H1 (cell line): ENCODE data around the gene ASCL5. TPM values are rescaled to one million over a fixed set of nuclear protein-coding genes. Genes with fewer than 3 reads are reported as not detected.

ENCODE experiments used
- CTCF ChIA-PET: fragments of 300-600 bp; sonication (Branson Sonifier 250); formaldehyde crosslinking; loops from one replicate; lab custom pipeline; 2021; ENCODE audit not compliant: partially characterized antibody; lab: Charles Lee
- POLR2A ChIA-PET: fragments of 300-600 bp; sonication (Branson Sonifier 250); formaldehyde crosslinking; loops from one replicate; lab custom pipeline; 2021; ENCODE audit warnings: inconsistent platforms; ENCODE audit not compliant: partially characterized antibody; lab: Charles Lee
- DNase-seq, 2 experiments: peaks; one replicate each; pipeline versions ENCODE4 v3.0.0 to v3.0.0-alpha.2; 2010 to 2022; ENCODE audit warnings: low spot score in 2 of 2, low read depth in 1 of 2, mixed read lengths in 1 of 2
- FAIRE-seq: peaks from 2 replicates; lab custom pipeline; 2011; peaks lifted over from hg19 to GRCh38; lab: Jason Lieb, UNC
- H2AFZ ChIP-seq: 2 replicates; pipeline ENCODE4 v1.8.1; 2012; ENCODE audit warnings: low read length, inconsistent platforms
- H2AK5ac ChIP-seq: 2 replicates; pipeline ENCODE4 v1.6.1; 2013; ENCODE audit warnings: low read depth, low read length
- H2BK120ac ChIP-seq: replicated peaks from 2 replicates; pipeline ENCODE3; 2013; ENCODE audit warnings: low read depth, low read length, inconsistent platforms
- H2BK12ac ChIP-seq: 2 replicates; pipeline ENCODE4 v1.6.1; 2013; ENCODE audit warnings: low read depth, low read length
- H2BK15ac ChIP-seq: 2 replicates; pipeline ENCODE4 v1.6.1; 2013; ENCODE audit warnings: low read length
- H2BK20ac ChIP-seq: 2 replicates; pipeline ENCODE4 v1.6.1; 2013; ENCODE audit warnings: low read length
- H2BK5ac ChIP-seq: 2 replicates; pipeline ENCODE4 v1.6.1; 2013; ENCODE audit warnings: low read depth, low read length
- H3K14ac ChIP-seq: 2 replicates; pipeline ENCODE4 v1.6.1; 2013; ENCODE audit warnings: inconsistent platforms; ENCODE audit not compliant: insufficient read length
- H3K18ac ChIP-seq: 2 replicates; pipeline ENCODE4 v1.6.1; 2013; ENCODE audit warnings: low read length; ENCODE audit errors: extremely low read depth
- H3K23ac ChIP-seq: 2 replicates; pipeline ENCODE4 v1.6.1; 2013; ENCODE audit warnings: inconsistent platforms; ENCODE audit not compliant: insufficient read length
- H3K23me2 ChIP-seq: 2 replicates; pipeline ENCODE4 v1.6.1; 2013; ENCODE audit warnings: low read depth, low read length
- H3K27ac ChIP-seq: 2 replicates; pipeline ENCODE4 v1.6.1; 2011; ENCODE audit warnings: low read depth, low read length, inconsistent platforms
- H3K27me3 ChIP-seq, 4 experiments: replicated peaks in 1 of 4; 1 replicate in 1 of 4; 2 replicates in 3 of 4; pipeline versions ENCODE4 v1.6.1 to v1.8.1; 2011 to 2013; ENCODE audit warnings: low read length in 3 of 4, mild to moderate bottlenecking in 3 of 4, inconsistent platforms in 2 of 4, mixed read lengths in 2 of 4, moderate library complexity in 1 of 4; ENCODE audit not compliant: control insufficient read depth in 3 of 4, insufficient read depth in 3 of 4; ENCODE audit errors: extremely low read depth in 1 of 4
- H3K36me3 ChIP-seq, 4 experiments: 2 replicates each; pipeline versions ENCODE4 v1.6.1 to v1.8.1; 2011 to 2013; ENCODE audit warnings: mild to moderate bottlenecking in 4 of 4, low read length in 3 of 4, moderate library complexity in 2 of 4, control low read depth in 1 of 4, inconsistent platforms in 1 of 4; ENCODE audit not compliant: insufficient read depth in 4 of 4, control insufficient read depth in 2 of 4
- H3K4ac ChIP-seq: replicated peaks from 2 replicates; pipeline ENCODE3; 2013; ENCODE audit warnings: low read length, low read depth, mixed read lengths, inconsistent platforms; ENCODE audit not compliant: insufficient read length
- H3K4me1 ChIP-seq, 4 experiments: replicated peaks in 1 of 4; 1 replicate in 1 of 4; 2 replicates in 3 of 4; pipeline versions ENCODE4 v1.6.1 to v1.8.1; 2011 to 2013; ENCODE audit warnings: low read length in 3 of 4, inconsistent platforms in 2 of 4, mixed read lengths in 1 of 4; ENCODE audit not compliant: insufficient read depth in 4 of 4, control insufficient read depth in 3 of 4
- H3K4me2 ChIP-seq, 2 experiments: 2 replicates each; pipeline versions ENCODE4 v1.6.1 to v1.8.1; 2011 to 2013; ENCODE audit warnings: low read depth in 2 of 2, low read length in 2 of 2, control low read depth in 1 of 2, inconsistent platforms in 1 of 2, mild to moderate bottlenecking in 1 of 2; ENCODE audit not compliant: insufficient read depth in 1 of 2
- H3K4me3 ChIP-seq, 4 experiments: fragments of 200-600, 300-600 bp in 1 of 4; sonication (generic), shearing (Covaris generic), sonication (Bioruptor Twin) in 1 of 4; 2 replicates each; pipeline versions ENCODE4 v1.5.1 to v1.8.1; 2011 to 2016; ENCODE audit warnings: low read length in 4 of 4, low read depth in 3 of 4, control low read depth in 2 of 4, inconsistent platforms in 2 of 4, mild to moderate bottlenecking in 2 of 4, mixed read lengths in 1 of 4, moderate library complexity in 1 of 4; ENCODE audit not compliant: insufficient read depth in 2 of 4; ENCODE audit errors: extremely low read depth in 1 of 4
- H3K56ac ChIP-seq: replicated peaks from 2 replicates; pipeline ENCODE3; 2013; ENCODE audit warnings: low read depth, mild to moderate bottlenecking, mixed read lengths, low read length, inconsistent platforms; ENCODE audit not compliant: insufficient read length
- H3K79me1 ChIP-seq: 2 replicates; pipeline ENCODE4 v1.6.1; 2013; ENCODE audit warnings: low read depth, low read length, control low read depth
- H3K79me2 ChIP-seq, 2 experiments: 2 replicates each; pipeline versions ENCODE4 v1.6.1 to v1.8.1; 2012 to 2013; ENCODE audit warnings: low read length in 2 of 2, mild to moderate bottlenecking in 2 of 2, inconsistent platforms in 1 of 2; ENCODE audit not compliant: insufficient read depth in 2 of 2, control insufficient read depth in 1 of 2
- H3K9ac ChIP-seq, 4 experiments: replicated peaks in 1 of 4; 1 replicate in 1 of 4; 2 replicates in 3 of 4; pipeline versions ENCODE4 v1.6.1 to v1.8.1; 2011 to 2013; ENCODE audit warnings: low read depth in 3 of 4, low read length in 3 of 4, control low read depth in 2 of 4, mild to moderate bottlenecking in 2 of 4, moderate library complexity in 2 of 4, inconsistent platforms in 1 of 4; ENCODE audit errors: extremely low read depth in 1 of 4
- H3K9me3 ChIP-seq, 2 experiments: 2 replicates each; pipeline versions ENCODE4 v1.6.1 to v1.8.1; 2012 to 2013; ENCODE audit warnings: mild to moderate bottlenecking in 2 of 2, moderate library complexity in 2 of 2, control low read depth in 1 of 2, inconsistent platforms in 1 of 2, low read depth in 1 of 2, low read length in 1 of 2, mixed read lengths in 1 of 2; ENCODE audit not compliant: insufficient read depth in 2 of 2
- H4K20me1 ChIP-seq, 2 experiments: replicated peaks in 1 of 2; 2 replicates each; pipeline versions ENCODE3 to v1.8.1; 2011 to 2013; ENCODE audit warnings: inconsistent platforms in 2 of 2, low read length in 2 of 2, mild to moderate bottlenecking in 1 of 2; ENCODE audit not compliant: insufficient read depth in 2 of 2, control insufficient read depth in 1 of 2
- H4K5ac ChIP-seq: 2 replicates; pipeline ENCODE4 v1.6.1; 2013; ENCODE audit warnings: low read length, low read depth, mixed read lengths, inconsistent platforms; ENCODE audit not compliant: insufficient read length
- H4K8ac ChIP-seq: 2 replicates; pipeline ENCODE4 v1.8.0; 2013; ENCODE audit warnings: mild to moderate bottlenecking, moderate library complexity, low read length, inconsistent platforms; ENCODE audit not compliant: insufficient read depth; ENCODE audit errors: extremely low read depth
- H4K91ac ChIP-seq: replicated peaks from 2 replicates; pipeline ENCODE3; 2013; ENCODE audit warnings: low read length, mixed read lengths, inconsistent platforms; ENCODE audit not compliant: insufficient read length
- CREB1 ChIP-seq: IDR thresholded peaks from 2 replicates; pipeline ENCODE4 v1.6.1; 2012; ENCODE audit warnings: inconsistent platforms
- SAP30 ChIP-seq: fragments of 300-600 bp; sonication (generic); IDR thresholded peaks from 2 replicates; pipeline ENCODE4 v1.7.1; 2012; ENCODE audit warnings: low read length, moderate library complexity, mild to moderate bottlenecking, inconsistent platforms; ENCODE audit not compliant: insufficient read depth, insufficient replicate concordance
- WGBS, 2 experiments: shearing (Covaris generic) in 1 of 2; methylation state at CpG; one replicate each; pipeline versions ENCODE4 v1.1.6 to v1.1.7; 2013 to 2015; ENCODE audit warnings: low lambda C conversion rate in 2 of 2, mixed read lengths in 2 of 2, inconsistent platforms in 1 of 2, low coverage in 1 of 2, missing lambda C conversion rate in 1 of 2; ENCODE audit not compliant: insufficient replicate concordance in 2 of 2, insufficient coverage in 1 of 2, insufficient read length in 1 of 2; ENCODE audit errors: extremely low coverage in 1 of 2, missing lambda C conversion rate in 1 of 2; 5-methylcytosine and 5-hydroxymethylcytosine counted together
- polyA plus RNA-seq, 7 experiments: library from polyadenylated mRNA; depleted of rRNA in 3 of 7; stranded (reverse) in 5 of 7; unstranded in 2 of 7; fragments of >200 nt in 5 of 7; fragments of 200-250 nt in 2 of 7; gene quantifications; 1 replicate in 5 of 7; 2 replicates in 1 of 7; 4 replicates in 1 of 7; pipeline versions ENCODE4 v1.2.1 to v1.2.3, GENCODE V29; 2011 to 2013; ENCODE audit warnings: missing spikeins in 2 of 7, mixed read lengths in 2 of 7
- total RNA-seq: library from RNA; stranded (reverse); fragmentation: NEBNext Ultra II Directional; extraction: Animal tissue kit (Norgen Biotek cat#: 25700); gene quantifications from 2 replicates; pipeline ENCODE4 v1.2.1, GENCODE V29; 2021

Gene ASCL5
- total and polyA plus RNA-seq, 2 of the 8 experiments (the other 6 are each of a cell fraction or from before 2014, with no cell fraction given), result 0.29 to 0.41 TPM

DNA sequence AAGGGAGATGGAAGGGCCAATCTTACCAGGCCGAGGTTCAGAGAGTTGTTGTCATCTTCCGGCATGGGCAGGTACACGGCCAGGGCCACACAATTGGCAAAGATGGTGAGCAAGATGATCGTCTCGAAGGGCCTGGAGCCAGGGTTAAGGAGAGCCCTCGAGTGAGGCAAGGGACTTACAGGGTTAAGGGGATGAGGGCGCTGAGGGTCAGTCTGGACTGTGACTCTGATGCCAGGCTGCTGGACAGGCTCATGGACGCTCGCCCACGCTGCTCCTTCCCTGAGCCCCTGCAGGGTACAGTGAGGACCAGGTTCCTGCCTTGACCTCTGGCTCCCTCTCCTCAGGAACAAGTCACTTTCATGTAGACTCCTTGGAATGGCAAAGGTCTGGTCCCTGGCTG, 16.8 kb downstream of the ASCL5 start:
- Histone ChIP-seq H4K20me1 (no peaks in the 10 kb centered on the region), H2BK15ac (no peak overlapping the region), H3K4me2 (no peak overlapping the region), H3K23ac (no peak overlapping the region), H2AK5ac (no peak overlapping the region), H3K79me2 (no peaks in the 10 kb centered on the region), H3K36me3 (no peaks in the 10 kb centered on the region), H2BK12ac (no peak overlapping the region), H4K8ac (no peak overlapping the region), H2BK5ac (no peak overlapping the region), H3K27ac (no peak overlapping the region), H4K5ac (no peak overlapping the region), H2BK20ac (no peak overlapping the region), H3K4me1 (peaks cover 0 to 9% (median 3%) of the 10 kb centered on the region in 4 experiments; a peak in 3 of 7 replicates), H3K23me2 (peaks cover 7% of the 10 kb centered on the region; the same call in 1 of the 2 replicates), H3K79me1 (no peaks in the 10 kb centered on the region), H4K91ac (no peak overlapping the region), H3K9ac (no peak overlapping the region), H3K4ac (no peak overlapping the region), H3K4me3 (no peak overlapping the region), H3K9me3 (no peaks in the 10 kb centered on the region), H2AFZ (no peak overlapping the region), H3K27me3 (peaks cover 0 to 10% (median 9%) of the 10 kb centered on the region in 4 experiments; a peak in 6 of 7 replicates), H2BK120ac (no peak overlapping the region), H3K14ac (no peak overlapping the region), H3K18ac (no peak overlapping the region), H3K56ac (no peak overlapping the region)
- FAIRE-seq (no peak), DNase-seq (no peak)
- 86% methylated on average over 10 of the region's 10 CpGs; no CpG with 5 or more reads in 1 of the 2 experiments for WGBS, 2 experiments
- POLR2A ChIA-PET, result no interaction called here
- TF ChIP-seq CREB1 (no peak), SAP30 (no peak)
- CTCF ChIA-PET, result interaction anchor here (5.9 to 16.3 kb wide), 2 partner anchors 9 to 27 kb away, joined by 41 to 343 read pairs; no protein-coding TSS in a partner anchor
